ENCODE results near the gene MTG2. TPM values are rescaled to one million over a fixed set of nuclear protein-coding genes. Genes with fewer than 3 reads are reported as not detected.

MTG2 gene
- total RNA-seq, 3 donors from 2014 or later: 28.8 to 34.9 (median 32.6) TPM

DNA sequence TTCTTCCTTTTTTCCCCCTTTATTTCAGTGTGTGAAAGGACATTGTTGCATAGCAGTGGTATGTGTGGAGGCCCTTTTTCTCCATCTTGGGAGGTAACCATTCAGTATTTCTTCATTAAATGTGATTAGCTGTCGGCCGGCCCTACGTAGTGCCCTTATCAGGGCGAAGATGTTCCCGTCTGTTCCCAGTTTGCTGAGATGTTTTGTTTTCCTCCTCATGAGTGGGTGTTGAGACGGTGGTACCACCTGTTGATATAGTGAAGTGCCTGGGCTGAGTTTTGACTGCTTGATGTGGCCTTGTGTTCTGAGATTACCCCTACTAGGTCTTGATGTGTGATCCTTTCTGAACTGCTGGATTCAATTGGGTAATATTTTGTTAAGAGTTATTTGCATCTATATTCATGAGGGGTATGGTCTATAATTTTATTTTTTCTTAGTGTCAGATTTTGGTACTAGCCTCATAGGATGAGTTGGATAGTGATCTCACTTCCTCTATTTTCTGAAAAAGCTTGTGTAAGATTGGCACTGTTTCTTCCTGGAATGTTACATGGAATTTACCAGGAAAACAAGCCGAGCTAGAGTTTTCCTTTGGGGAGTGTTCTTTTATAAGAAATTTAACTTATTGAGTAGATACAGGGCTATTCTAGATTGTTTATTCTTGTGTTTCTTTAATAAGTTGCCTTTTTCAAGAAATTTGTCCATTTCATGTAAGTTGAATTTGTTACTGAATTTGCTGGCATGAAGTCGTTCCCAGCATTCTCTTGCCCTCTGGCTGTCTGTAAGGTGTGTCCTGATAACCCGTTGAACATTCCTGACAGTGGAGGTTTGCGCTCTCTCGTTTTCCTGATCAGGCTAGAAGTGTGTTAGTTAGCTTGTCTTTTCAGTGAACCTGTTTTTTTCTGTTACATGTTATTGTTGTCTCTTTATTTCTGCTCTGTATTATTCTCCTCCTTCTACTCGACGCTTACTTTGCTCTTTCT is 4.3 kb downstream of the MTG2 start:
- ATAC-seq: no peak

DNA sequence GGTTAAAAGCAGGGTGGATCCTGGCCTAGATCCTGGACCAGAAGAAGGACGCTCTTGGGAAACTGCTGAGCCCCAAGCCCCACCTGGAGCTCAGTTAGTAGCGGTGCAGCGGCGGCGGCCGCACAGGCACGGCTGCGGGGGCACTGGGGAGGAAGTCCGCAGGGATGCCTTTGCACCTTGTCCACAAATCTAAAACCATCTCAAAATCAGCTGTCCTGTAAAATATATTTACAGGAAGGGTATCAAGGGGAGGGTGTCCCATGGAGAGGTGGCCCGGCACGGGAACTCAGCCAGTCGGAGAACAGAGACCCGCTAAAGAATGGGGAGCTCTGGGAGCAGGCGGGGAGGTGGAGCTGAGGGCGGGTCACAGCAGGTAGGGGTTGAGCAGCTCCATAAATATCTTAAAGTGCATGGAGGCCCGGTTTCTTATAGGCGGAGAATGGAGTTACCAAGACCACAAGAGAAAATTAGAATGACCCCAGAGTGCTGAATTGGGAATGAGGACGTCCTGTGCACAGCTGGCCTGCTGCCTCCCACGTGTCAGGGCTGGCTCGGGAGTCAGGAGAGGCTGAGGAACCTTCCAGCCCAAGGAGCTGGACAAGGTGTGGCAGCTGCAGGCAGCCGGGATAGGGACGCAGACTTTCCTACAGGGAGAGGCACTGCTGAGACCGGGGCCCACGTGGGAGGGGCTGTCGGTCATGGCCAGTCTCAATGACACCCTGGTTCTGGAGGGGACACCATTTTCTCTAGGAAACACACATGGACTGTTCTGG is 8.0 kb downstream of the MTG2 start:
- Histone ChIP-seq H3K36me3 (ENCODE audit: low read depth) (no peaks in the 10 kb centered on the region), H3K4me1 (ENCODE audit: low read depth) (peaks cover 4% of the 10 kb centered on the region), H3K9me3 (no peaks in the 10 kb centered on the region), H3K4me3 (no peak overlapping the region)
- ATAC-seq (no peak), DNase-seq (peak in 1 of 3 donors; percentile 36)
- intact Hi-C loops (cut with DNase I, micrococcal nuclease): no loop called here
- TF ChIP-seq, protein P1, sequence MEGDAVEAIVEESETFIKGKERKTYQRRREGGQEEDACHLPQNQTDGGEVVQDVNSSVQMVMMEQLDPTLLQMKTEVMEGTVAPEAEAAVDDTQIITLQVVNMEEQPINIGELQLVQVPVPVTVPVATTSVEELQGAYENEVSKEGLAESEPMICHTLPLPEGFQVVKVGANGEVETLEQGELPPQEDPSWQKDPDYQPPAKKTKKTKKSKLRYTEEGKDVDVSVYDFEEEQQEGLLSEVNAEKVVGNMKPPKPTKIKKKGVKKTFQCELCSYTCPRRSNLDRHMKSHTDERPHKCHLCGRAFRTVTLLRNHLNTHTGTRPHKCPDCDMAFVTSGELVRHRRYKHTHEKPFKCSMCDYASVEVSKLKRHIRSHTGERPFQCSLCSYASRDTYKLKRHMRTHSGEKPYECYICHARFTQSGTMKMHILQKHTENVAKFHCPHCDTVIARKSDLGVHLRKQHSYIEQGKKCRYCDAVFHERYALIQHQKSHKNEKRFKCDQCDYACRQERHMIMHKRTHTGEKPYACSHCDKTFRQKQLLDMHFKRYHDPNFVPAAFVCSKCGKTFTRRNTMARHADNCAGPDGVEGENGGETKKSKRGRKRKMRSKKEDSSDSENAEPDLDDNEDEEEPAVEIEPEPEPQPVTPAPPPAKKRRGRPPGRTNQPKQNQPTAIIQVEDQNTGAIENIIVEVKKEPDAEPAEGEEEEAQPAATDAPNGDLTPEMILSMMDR (IDR thresholded peaks at IDR 0.05): no peak

More for the DNA sequence above, 4.3 kb downstream of the MTG2 start:
- DNase-seq: peak in 2 of 3 donors; percentile 2 to 14
- no peak overlapping the region for H3K4me3 ChIP-seq
- intact Hi-C loops (cut with DNase I, micrococcal nuclease): no loop called here
- H3K36me3 ChIP-seq (ENCODE audit: low read depth): no peaks in the 10 kb centered on the region
- H3K4me1 ChIP-seq (ENCODE audit: low read depth): peaks cover 17% of the 10 kb centered on the region
- TF ChIP-seq, protein P1 (IDR thresholded peaks at IDR 0.05): no peak
- no peaks in the 10 kb centered on the region for H3K9me3 ChIP-seq

DNA sequence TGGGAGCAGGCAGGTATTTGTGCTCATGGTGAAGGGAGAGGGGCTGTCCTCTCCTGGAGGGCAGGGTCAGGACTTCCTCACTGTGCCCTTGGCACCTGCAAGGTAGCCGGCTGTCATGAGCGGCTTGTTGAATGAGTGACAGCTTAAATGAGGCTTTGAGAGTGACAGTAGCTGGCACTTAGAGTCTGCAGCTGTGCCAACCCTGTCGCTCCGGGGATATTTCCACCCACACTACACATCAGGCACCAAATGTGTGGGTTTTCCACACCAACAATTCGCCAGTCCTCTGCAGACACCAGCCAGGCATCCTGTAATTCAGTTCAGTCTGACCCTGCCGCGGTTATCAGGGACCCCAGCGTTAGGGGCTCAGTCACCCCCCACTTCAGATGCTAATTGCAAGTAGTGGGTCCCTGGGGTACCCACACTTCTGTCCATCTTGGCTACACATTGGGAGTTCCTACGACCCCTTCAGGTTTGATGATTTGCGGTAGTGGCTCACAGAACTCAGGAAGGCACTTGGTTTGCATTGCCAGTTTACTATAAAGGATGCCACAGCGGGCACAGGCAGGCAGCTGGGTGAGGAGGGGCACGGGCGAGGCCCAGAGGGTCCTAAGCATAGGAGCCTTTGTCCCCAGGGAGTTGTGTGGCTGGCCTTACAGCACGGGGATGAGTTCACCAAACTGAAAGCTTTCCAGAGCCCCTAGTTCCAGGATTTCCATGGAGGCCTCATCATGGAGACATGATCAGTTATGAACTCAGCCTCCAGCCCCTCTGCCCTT is 9.1 kb downstream of the MTG2 start:
- DNase-seq: peak in 1 of 3 donors; percentile 21
- no peak for ATAC-seq
- intact Hi-C loops (cut with DNase I, micrococcal nuclease): no loop called here
- Histone ChIP-seq H3K36me3 (ENCODE audit: low read depth) (no peaks in the 10 kb centered on the region), H3K9me3 (no peaks in the 10 kb centered on the region), H3K4me3 (no peak overlapping the region), H3K4me1 (ENCODE audit: low read depth) (peaks cover 4% of the 10 kb centered on the region)
- TF ChIP-seq, protein P1 (IDR thresholded peaks at IDR 0.05): no peak

DNA sequence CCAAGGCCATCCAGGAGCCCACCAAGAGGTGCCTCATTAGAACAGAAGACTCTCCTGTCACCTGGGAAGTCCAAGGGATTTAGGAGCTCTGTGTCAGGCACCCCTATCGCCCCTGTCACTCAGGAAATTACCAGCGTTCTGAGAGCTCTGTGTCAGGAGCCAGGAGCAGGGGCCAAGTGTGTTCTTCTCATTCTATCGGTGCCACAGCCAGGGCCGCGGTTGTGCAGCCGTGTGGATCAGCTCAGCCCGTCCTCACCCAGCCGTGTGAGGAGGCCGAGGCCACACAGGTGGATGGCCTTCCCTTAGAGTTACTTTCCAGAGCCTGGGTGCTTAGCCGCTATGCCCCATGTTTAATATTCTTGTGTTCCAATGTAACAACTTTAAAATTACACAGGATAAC is 9.8 kb downstream of the MTG2 start:
- intact Hi-C loops (cut with DNase I, micrococcal nuclease): no loop called here

More for the DNA sequence above, 9.8 kb downstream of the MTG2 start:
- DNase-seq (peak in 1 of 3 donors; percentile 21), ATAC-seq (no peak)
- Histone ChIP-seq H3K4me1 (ENCODE audit: low read depth) (no peaks in the 10 kb centered on the region), H3K9me3 (no peaks in the 10 kb centered on the region), H3K36me3 (ENCODE audit: low read depth) (no peaks in the 10 kb centered on the region), H3K4me3 (no peak overlapping the region)
- TF ChIP-seq, protein P1 (IDR thresholded peaks at IDR 0.05): no peak

All from mucosa of descending colon (tissue), 3 donors.